Measurements from ENCODE around the gene CSRNP3. TPM values are rescaled to one million over a fixed set of nuclear protein-coding genes. Genes with fewer than 3 reads are reported as not detected.

CSRNP3 gene
- total and polyA plus RNA-seq, 2 donors (not counting 1 experiment from before 2014, with no cell fraction given): not detected

DNA sequence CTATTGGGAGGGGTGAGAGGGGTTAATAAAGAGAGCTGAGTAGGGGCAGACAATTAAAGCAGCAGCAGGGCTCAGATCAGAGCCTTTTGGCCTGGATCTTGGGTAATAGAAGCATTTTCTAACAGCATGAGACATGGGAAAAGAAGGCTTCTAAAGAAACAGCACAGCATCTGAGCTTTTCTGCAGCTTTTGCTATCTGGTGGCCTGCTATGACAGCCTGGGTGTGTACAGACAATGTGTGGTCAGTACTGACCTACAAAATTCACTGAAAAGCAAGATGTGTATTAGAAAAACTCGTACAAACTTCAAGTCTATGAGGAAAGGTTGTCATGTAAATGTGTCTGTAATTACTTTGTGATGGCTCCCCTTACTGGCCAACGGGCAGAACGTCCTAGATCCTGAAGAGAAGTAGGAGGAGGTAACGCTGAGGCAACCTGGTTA lies 229.0 kb downstream of the CSRNP3 start:
- Histone ChIP-seq H2AFZ (ENCODE audit: insufficient read depth, low read depth, low read length, poor library complexity, severe bottlenecking) (peak overlapping the region; percentile 38), H3K4me1 (ENCODE audit: control insufficient read depth in 2 of 2, insufficient read depth in 2 of 2, low read length in 2 of 2) (no peaks in the 10 kb centered on the region), H3K9me3 (ENCODE audit: control extremely low read depth in 1 of 3, control insufficient read depth in 2 of 3, insufficient read depth in 1 of 3, low read length in 2 of 3) (no peaks in the 10 kb centered on the region), H3K79me2 (ENCODE audit: control insufficient read depth, insufficient read depth, low read length) (no peaks in the 10 kb centered on the region), H3K4me2 (replicated peaks; ENCODE audit: low read depth, low read length, poor library complexity, severe bottlenecking) (no peak overlapping the region), H3K4me3 (ENCODE audit: control extremely low read depth in 1 of 5, extremely low read depth in 1 of 5, insufficient read depth in 1 of 5, low read depth in 2 of 5, low read length in 4 of 5) (no peak overlapping the region), H3K36me3 (replicated peaks in 1 of 2; ENCODE audit: control extremely low read depth in 1 of 2, control insufficient read depth in 1 of 2, extremely low read depth in 1 of 2, insufficient read depth in 2 of 2, low read length in 1 of 2) (no peaks in the 10 kb centered on the region), H3K27ac (ENCODE audit: low read length in 2 of 2) (no peak overlapping the region), H4K20me1 (ENCODE audit: control insufficient read depth, insufficient read depth, low read length, poor library complexity, severe bottlenecking) (no peaks in the 10 kb centered on the region), H3K9ac (ENCODE audit: low read length) (no peak overlapping the region), H3K27me3 (replicated peaks in 1 of 4; ENCODE audit: control extremely low read depth in 1 of 4, control insufficient read depth in 3 of 4, insufficient read depth in 4 of 4, low read length in 3 of 4) (no peaks in the 10 kb centered on the region)
- H3K4me3 Mint-ChIP-seq: no peak overlapping the region
- intact Hi-C loops (cut with micrococcal nuclease): loop anchor here (1.0 to 10.0 kb wide), 4 partner anchors 134 to 704 kb away; no protein-coding TSS in a partner anchor
- no peaks in the 10 kb centered on the region for H3K9me3 Mint-ChIP-seq (ENCODE audit: insufficient read depth)
- DNase-seq (peak; percentile 57), ATAC-seq (ENCODE audit: low read depth) (peak; percentile 57)
- TF ChIP-seq, protein P1, sequence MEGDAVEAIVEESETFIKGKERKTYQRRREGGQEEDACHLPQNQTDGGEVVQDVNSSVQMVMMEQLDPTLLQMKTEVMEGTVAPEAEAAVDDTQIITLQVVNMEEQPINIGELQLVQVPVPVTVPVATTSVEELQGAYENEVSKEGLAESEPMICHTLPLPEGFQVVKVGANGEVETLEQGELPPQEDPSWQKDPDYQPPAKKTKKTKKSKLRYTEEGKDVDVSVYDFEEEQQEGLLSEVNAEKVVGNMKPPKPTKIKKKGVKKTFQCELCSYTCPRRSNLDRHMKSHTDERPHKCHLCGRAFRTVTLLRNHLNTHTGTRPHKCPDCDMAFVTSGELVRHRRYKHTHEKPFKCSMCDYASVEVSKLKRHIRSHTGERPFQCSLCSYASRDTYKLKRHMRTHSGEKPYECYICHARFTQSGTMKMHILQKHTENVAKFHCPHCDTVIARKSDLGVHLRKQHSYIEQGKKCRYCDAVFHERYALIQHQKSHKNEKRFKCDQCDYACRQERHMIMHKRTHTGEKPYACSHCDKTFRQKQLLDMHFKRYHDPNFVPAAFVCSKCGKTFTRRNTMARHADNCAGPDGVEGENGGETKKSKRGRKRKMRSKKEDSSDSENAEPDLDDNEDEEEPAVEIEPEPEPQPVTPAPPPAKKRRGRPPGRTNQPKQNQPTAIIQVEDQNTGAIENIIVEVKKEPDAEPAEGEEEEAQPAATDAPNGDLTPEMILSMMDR (IDR thresholded peaks at IDR 0.05): peak; percentile 54
- TF ChIP-seq EZH2 (IDR thresholded peaks at IDR 0.05; ENCODE audit: borderline replicate concordance, insufficient read depth, low read depth, low read length, poor library complexity, severe bottlenecking): no peak
- POLR2A ChIA-PET: no interaction called here
- CTCF ChIA-PET: interaction anchor here (0.7 to 2.1 kb wide), 10 partner anchors 8 to 963 kb away, joined by 3 to 7 read pairs (median 4); no protein-coding TSS in a partner anchor
- H3K27me3 Mint-ChIP-seq: no peaks in the 10 kb centered on the region
- WGBS (ENCODE audit: insufficient coverage): 6% methylated on average over 2 of the region's 4 CpGs
- peaks cover 5% of the 10 kb centered on the region for H3K4me1 Mint-ChIP-seq
- no peak overlapping the region for H3K27ac Mint-ChIP-seq

DNA sequence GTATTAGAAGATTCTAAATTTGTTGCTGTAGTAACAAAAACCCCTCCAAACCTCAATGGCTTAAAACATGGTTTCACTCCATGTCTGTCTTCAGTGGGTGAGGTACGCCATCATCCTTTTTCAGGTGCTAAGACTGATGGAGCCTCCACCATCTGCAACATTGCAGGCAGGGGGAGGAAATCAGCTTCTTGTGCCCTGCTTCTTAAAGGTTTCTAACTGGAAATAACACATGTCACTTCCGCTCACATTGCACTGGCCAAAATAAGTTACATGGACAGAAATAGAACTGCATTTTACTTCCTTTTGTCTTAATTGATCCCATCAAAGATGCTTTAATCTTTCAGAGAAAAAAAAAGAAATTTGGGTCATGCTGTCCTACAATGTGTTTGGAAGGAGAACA lies 230.4 kb downstream of the CSRNP3 start:
- H2AFZ ChIP-seq (ENCODE audit: insufficient read depth, low read depth, low read length, poor library complexity, severe bottlenecking): no peak overlapping the region
- H3K4me3 Mint-ChIP-seq: no peak overlapping the region
- H3K9ac ChIP-seq (ENCODE audit: low read length): no peak overlapping the region
- ATAC-seq (ENCODE audit: low read depth) (no peak), DNase-seq (no peak)
- H3K9me3 ChIP-seq (ENCODE audit: control extremely low read depth in 1 of 3, control insufficient read depth in 2 of 3, insufficient read depth in 1 of 3, low read length in 2 of 3): no peaks in the 10 kb centered on the region
- intact Hi-C loops (cut with micrococcal nuclease): loop anchor here (2.0 to 10.0 kb wide), 3 partner anchors 135 to 705 kb away; no protein-coding TSS in a partner anchor
- H3K4me1 ChIP-seq (ENCODE audit: control insufficient read depth in 2 of 2, insufficient read depth in 2 of 2, low read length in 2 of 2): no peaks in the 10 kb centered on the region
- no peak overlapping the region for H3K27ac Mint-ChIP-seq
- H3K79me2 ChIP-seq (ENCODE audit: control insufficient read depth, insufficient read depth, low read length): no peaks in the 10 kb centered on the region
- H3K27ac ChIP-seq (ENCODE audit: low read length in 2 of 2): no peak overlapping the region
- POLR2A ChIA-PET: no interaction called here
- no peaks in the 10 kb centered on the region for H3K36me3 ChIP-seq (replicated peaks in 1 of 2; ENCODE audit: control extremely low read depth in 1 of 2, control insufficient read depth in 1 of 2, extremely low read depth in 1 of 2, insufficient read depth in 2 of 2, low read length in 1 of 2)
- H3K4me2 ChIP-seq (replicated peaks; ENCODE audit: low read depth, low read length, poor library complexity, severe bottlenecking): no peak overlapping the region
- CTCF ChIA-PET: interaction anchor here (0.6 to 2.1 kb wide), 6 partner anchors 10 to 708 kb away, joined by 3 to 7 read pairs (median 3); no protein-coding TSS in a partner anchor
- peaks cover 5% of the 10 kb centered on the region for H3K4me1 Mint-ChIP-seq
- H3K27me3 Mint-ChIP-seq: peaks cover 4% of the 10 kb centered on the region
- WGBS (ENCODE audit: insufficient coverage): no CpG with 5 or more reads among the region's 2 CpGs
- TF ChIP-seq, protein P1 (IDR thresholded peaks at IDR 0.05): no peak
- TF ChIP-seq EZH2 (IDR thresholded peaks at IDR 0.05; ENCODE audit: borderline replicate concordance, insufficient read depth, low read depth, low read length, poor library complexity, severe bottlenecking): no peak
- no peaks in the 10 kb centered on the region for H3K27me3 ChIP-seq (replicated peaks in 1 of 4; ENCODE audit: control extremely low read depth in 1 of 4, control insufficient read depth in 3 of 4, insufficient read depth in 4 of 4, low read length in 3 of 4)
- no peaks in the 10 kb centered on the region for H3K9me3 Mint-ChIP-seq (ENCODE audit: insufficient read depth)
- no peaks in the 10 kb centered on the region for H4K20me1 ChIP-seq (ENCODE audit: control insufficient read depth, insufficient read depth, low read length, poor library complexity, severe bottlenecking)
- H3K4me3 ChIP-seq (ENCODE audit: control extremely low read depth in 1 of 5, extremely low read depth in 1 of 5, insufficient read depth in 1 of 5, low read depth in 2 of 5, low read length in 4 of 5): no peak overlapping the region
